ENCODE results near the gene TGM4. TPM values are rescaled to one million over a fixed set of nuclear protein-coding genes. Genes with fewer than 3 reads are reported as not detected.
A peak's percentile ranks its signal among the peaks of the same experiment; 100 is the strongest.
"Not testable (repeated sequence)": the region's sequence is repeated elsewhere in the genome, so short reads cannot be mapped to it uniquely, and the experiment has no call there.

Gene TGM4
- 0.14 TPM in 1 of 2 replicates, not detected in the other for total RNA-seq

DNA sequence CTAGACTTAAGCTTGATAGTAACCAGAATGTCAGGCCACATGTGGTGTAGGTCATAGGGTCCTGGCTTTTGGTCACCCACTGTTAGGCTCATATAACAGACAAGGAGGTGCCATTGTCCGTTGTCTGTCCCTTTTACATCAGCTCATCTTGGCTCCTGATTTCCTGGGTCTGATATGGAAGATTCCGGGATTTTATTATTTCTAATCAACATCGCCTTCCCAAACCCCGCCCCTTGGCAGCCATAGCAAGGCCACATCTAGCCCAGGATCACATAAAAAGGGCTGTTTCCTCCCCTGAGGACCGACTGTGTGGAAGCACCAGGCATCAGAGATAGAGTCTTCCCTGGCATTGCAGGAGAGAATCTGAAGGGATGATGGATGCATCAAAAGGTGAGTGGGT lies at the start of gene TGM4:
Gene TGM4, plus strand, starts transcription at position 301 of the 400 bp plus-strand sequence. Its CDS starts 71 bp downstream, at position 372.
- no peak for DNase-seq

GRCh38 chr3:44825264-44825925 lies 49.0 kb upstream of the TGM4 start:
- no peak for DNase-seq

- DNase-seq: no peak
These were observed 47.2 kb upstream of the TGM4 start for GRCh38 chr3:44827196-44827595.

DNA sequence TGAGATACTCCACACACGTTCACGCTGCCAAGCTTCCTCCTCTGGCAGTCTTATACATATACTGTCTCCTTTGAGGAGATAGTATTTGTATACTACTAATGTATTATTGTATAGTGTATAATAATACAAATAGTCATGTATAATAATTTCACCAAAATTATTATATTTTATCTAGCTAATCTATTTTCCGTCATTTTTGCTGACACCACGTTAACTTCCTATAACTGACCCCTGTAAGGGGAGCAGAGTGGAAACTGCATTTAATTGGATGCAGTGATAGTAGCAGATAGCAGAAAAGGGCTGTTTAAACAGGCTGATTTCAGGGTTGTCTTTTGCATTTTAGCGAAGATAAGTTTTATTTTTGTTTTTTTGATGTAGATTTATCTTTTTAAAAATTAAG lies 43.2 kb upstream of the TGM4 start:
- no peak for DNase-seq

DNA sequence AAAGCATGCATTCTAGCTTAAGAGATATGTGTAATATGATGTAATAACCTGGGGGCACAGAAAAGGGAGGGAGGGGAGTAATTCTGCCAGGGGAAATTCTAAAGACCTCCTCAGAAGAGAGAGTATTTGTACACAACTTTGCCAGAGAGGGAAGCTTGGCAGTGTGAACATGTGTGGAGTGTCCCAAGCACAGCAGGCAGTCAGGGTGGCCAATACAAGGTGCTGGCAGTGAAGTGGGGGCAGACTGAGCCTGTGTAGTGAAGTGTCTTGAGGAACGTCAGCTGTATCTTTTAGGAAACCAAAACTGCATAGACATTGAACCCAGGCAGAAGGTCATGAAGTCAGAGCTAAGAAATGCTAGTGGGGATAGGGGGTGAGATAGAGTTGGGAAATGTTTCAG lies 42.4 kb upstream of the TGM4 start:
- DNase-seq: no peak

DNA sequence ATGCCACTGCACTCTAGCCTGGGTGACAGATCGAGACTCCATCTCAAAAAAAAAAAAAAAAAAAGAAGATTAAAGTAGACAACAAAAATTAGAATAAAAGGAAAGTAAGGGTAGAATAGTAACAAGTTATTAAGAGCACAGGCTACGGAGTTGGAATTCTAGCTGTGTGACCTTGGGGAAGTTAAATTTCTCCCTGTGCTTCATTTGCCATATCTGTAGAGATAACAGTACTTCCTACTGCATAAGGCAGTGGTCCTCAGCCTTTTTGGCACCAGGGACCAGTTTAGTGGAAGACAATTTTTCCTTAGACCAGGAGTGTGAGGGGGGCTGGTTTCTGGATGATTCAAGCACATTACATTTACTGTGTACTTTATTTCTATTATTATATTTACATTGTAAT lies 41.4 kb upstream of the TGM4 start:
- no peak for DNase-seq

DNA sequence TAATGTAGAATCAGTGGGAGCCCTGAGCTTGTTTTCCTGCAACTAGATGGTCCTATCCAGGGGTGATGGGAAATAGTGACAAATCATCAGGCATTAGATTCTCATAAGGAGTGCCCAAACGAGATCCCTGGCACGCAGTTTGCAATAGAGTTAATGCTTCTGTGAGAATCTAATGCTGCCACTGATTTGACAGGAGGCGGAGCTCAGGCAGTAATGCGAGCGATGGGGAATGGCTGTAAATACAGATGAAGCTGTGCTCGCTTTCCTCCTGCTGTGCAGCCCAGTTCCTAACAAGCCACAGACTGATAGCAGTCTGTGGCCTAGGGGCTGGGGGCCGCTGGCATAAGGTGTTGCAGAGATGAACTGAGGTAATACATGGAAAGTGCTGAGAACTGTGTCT lies 41.0 kb upstream of the TGM4 start:
- DNase-seq: no peak

- DNase-seq: no peak
These were observed 38.7 kb upstream of the TGM4 start for GRCh38 chr3:44835684-44836083.

DNA sequence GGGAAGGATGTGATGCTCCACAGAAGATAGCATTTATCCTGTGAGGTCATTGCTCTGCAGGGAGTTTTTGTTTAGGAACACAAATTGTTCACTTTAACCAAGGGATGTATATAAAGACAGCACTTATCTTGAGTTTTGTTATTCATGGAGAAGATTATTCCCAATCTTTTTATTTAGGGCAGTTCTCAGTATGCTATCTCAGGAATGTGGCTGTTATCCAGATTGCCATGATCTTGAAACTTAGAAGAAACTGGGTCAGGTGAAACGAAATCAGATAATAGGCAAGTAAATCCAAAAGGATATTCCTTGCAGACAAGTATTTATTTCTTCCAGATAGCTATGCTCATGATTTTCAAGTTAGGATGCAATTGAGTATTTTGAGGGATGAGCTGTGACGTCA lies 32.0 kb upstream of the TGM4 start:
- no peak for DNase-seq

GRCh38 chr3:44845528-44846520 lies 28.6 kb upstream of the TGM4 start:
- DNase-seq: peak; percentile 10

- peak; percentile 61 for DNase-seq
These were observed 25.8 kb upstream of the TGM4 start for GRCh38 chr3:44848634-44849033.

DNA sequence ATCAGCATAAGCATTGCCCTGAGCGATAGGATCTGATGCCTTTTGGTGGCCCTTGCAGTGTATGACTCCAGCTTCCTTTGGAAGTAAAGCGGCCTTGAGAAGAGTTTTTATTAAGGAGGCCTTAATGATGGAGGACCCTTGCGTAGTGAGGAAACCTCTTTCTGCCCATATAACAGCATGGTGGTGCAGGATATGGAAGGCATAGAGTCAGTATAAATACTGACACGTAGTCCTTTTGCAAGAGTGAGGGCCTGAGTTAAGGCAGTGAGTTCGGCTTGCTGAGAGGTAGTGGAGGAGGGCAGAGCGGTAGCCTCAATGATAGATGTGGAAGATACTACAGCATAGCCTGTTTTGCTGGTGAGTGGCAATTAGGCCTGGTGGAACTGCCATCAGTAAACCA lies 17.7 kb upstream of the TGM4 start:
- not testable (repeated sequence) for DNase-seq

DNA sequence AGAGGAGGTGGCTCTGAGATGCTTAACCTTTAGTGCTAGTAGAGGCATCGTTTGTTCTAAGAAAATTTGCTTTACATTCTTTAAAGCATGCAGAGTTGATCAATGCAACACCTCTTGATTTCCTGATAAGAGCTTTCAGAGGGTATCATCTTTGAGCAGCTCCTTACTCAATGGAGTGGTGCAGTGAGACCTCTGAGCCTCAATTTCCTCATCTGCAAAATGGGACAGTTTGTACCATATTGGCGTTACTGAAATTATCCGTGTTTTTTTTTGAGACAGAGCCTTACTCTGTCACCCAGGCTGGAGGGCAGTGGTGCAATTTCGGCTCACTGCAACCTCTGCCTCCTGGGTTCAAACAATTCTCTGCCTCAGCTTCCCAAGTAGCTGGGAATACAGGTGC lies 14.3 kb upstream of the TGM4 start:
- no peak for DNase-seq

GRCh38 chr3:44861412-44862225 lies 12.8 kb upstream of the TGM4 start, which contains the start of gene TMEM42:
TSS of gene TMEM42 (plus strand) at chr3:44861912. CDS start at chr3:44861925, 13 bp downstream.
- DNase-seq: peak; percentile 97

DNA sequence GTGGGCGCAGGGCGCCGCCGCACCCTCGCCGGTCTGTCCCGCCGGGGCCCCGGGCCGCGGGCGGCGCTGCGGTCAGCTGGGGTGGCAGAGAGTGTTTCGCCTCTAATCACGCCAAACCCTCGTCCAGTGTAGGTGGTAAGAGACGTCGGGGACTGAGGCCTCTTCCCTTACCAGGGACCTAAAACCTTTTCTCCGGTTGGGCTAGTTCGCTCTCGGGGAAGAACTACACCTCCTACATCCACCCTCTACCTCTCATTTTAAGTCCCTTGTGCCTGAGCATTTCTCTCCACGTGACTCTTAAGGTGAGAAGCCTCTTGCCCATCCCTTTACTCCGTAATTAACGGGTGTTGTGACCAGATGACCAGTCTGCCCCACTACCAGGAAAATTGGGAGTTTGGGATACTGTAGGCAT lies 12.2 kb upstream of the TGM4 start:
- DNase-seq: peak; percentile 50

- DNase-seq: no peak
These were observed 9.0 kb upstream of the TGM4 start for GRCh38 chr3:44865272-44866035.

DNA sequence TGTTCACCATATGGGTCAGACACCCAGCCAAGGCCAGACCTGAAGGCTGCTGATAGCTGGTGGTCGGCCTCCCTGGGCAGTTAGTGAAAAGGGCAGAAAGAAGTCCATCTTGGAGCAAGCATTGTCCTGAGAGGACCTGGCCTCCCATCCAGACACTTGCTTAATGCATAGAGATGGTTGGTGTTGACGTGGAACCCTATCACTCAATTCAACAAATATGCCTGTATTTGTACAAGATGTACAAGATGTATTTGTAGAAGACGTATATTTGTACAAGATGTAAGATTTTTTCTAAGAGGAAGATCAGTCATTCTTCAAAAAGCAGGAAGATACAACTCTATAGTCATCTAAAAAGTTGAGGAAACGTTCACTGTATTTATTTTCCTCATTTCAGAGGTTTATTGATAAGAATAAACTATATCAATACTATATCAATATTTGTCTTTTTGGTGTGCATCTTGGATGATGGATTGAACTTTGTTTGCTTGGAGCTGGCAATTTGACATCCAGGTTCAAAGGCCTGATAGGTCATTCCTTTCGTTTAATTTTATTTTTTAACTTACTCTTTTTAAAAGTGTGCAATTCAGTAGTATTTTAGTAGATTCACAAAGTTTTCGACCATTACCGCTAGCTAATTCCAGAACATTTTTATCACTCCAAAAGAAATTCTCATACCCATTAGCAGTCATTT lies 6.8 kb upstream of the TGM4 start:
- DNase-seq: no peak

- no peak for DNase-seq
These were observed 3.9 kb upstream of the TGM4 start for GRCh38 chr3:44870375-44871061.

GRCh38 chr3:44875596-44875995 lies 1.2 kb downstream of the TGM4 start:
- no peak for DNase-seq

DNA sequence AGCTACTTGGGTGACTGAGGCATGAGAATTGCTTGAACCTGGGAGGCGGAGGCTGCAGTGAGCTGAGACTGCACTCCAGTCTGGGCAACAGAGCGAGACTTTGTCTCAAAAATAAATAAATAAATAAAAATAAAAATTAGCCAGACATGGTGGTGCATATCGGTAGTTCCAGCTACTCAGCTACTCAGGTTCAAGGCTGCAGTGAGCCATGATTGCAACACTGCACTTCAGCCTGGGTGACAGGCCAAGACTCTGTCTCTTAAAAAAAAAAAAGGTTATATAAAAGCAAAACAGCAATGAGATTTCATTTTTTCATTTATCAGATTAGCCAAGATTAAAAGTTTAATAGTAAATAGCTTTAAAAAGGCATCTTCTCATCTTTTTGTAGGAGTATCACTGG lies 2.9 kb downstream of the TGM4 start:
- no peak for DNase-seq

DNA sequence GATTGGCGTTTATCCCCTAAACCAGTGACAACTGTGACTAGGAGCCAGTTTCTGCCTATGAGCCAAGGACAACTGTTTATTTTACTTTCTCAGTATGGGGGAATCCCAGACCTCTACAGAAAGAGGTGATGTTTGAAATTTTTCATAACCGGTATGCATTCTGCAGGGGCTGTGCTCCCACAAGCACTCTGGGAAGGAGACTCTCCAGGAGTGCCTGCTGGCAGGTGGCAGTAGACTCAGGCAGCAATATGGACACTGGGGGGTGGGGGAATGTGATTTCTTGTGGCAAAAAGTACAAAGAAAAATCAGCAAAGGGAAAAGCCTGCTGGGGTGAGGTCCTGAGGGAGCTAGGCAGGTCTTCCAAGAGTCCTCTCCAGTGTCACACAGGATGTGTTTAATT lies 5.9 kb downstream of the TGM4 start:
- DNase-seq: no peak

Measured in dermis blood vessel endothelial cell (primary cell).